Prostate gland (tissue), 2 donors: ENCODE data around the gene PTK6. TPM values are rescaled to one million over a fixed set of nuclear protein-coding genes. Genes with fewer than 3 reads are reported as not detected.
A peak's percentile ranks its signal among the peaks of the same experiment; 100 is the strongest.
"Not testable (repeated sequence)": the region's sequence is repeated elsewhere in the genome, so short reads cannot be mapped to it uniquely, and the experiment has no call there.

Experiments
- DNase-seq: peaks from one replicate; pipeline ENCODE4 v3.0.0-alpha.2; 2019; ENCODE audit warnings: low spot score
- H3K27ac ChIP-seq, 2 donors: fragments of 200-600 bp; sonication (generic); 2 replicates each; pipeline ENCODE4 v1.5.1; 2017 to 2019
- H3K27me3 ChIP-seq: fragments of 200-600 bp; sonication (generic); replicated peaks from 2 replicates; pipeline ENCODE4 v1.5.1; 2019; ENCODE audit not compliant: insufficient read depth
- H3K36me3 ChIP-seq, 2 donors: fragments of 200-600 bp; sonication (generic); 1 replicate in 1 of 2; 2 replicates in 1 of 2; pipeline versions ENCODE4 v1.5.1 to v1.8.1; 2017 to 2019
- H3K4me1 ChIP-seq: fragments of 200-600 bp; sonication (generic); replicated peaks from 2 replicates; pipeline ENCODE4 v1.5.1; 2019
- H3K4me3 ChIP-seq, 2 donors: fragments of 200-600 bp; sonication (generic); 2 replicates each; pipeline ENCODE4 v1.5.1; 2017 to 2019
- H3K9me3 ChIP-seq: fragments of 200-600 bp; sonication (generic); 2 replicates; pipeline ENCODE4 v1.5.1; 2017
- CTCF ChIP-seq, 4 experiments: fragments of 200-600 bp in 2 of 4; fragments of 450-650 bp in 2 of 4; sonication (generic) in 2 of 4; IDR thresholded peaks; 1 replicate in 3 of 4; 2 replicates in 1 of 4; pipeline ENCODE4 v1.5.1; 2016 to 2019; ENCODE audit warnings: antibody characterized with exemption in 4 of 4, mild to moderate bottlenecking in 2 of 4, moderate library complexity in 2 of 4
- POLR2A ChIP-seq: fragments of 450-650 bp; IDR thresholded peaks from one replicate; pipeline ENCODE4 v1.6.1; 2016; ENCODE audit warnings: antibody characterized with exemption, mild to moderate bottlenecking
- POLR2AphosphoS5 ChIP-seq: sonication (generic); formaldehyde crosslinking; IDR thresholded peaks from one replicate; pipeline ENCODE4 v1.6.1; 2017; ENCODE audit warnings: antibody characterized with exemption
- WGBS: methylation state at CpG from one replicate; pipeline ENCODE4 v1.1.5; 2018; 5-methylcytosine and 5-hydroxymethylcytosine counted together
- intact Hi-C: fragments of 100-400 bp; cut with DNase I; formaldehyde crosslinking; loops from one replicate; pipeline ENCODE4 v1.14.2; 2022
- total RNA-seq, 2 donors: library from RNA; depleted of rRNA; stranded (reverse); fragments of >200 nt; gene quantifications; one replicate each; pipeline ENCODE4 v1.1.0, GENCODE V29; 2016

PTK6 gene
- total RNA-seq, 2 donors from 2014 or later = 0.77 to 1.1 TPM

GRCh38 chr20:63519668-63520503 lies 17.3 kb downstream of the PTK6 start:
- Histone ChIP-seq H3K27me3 (no peaks in the 10 kb centered on the region), H3K4me1 (peaks cover 10% of the 10 kb centered on the region), H3K27ac (peak overlapping the region; percentile 95 to 100), H3K4me3 (peak overlapping the region; percentile 98), H3K36me3 (no peaks in the 10 kb centered on the region), H3K9me3 (no peaks in the 10 kb centered on the region)
- peak; percentile 52 for DNase-seq
- WGBS = under 1% methylated on average over 39 of the region's 72 CpGs
- intact Hi-C loops = no loop called here
- TF ChIP-seq POLR2A (no peak), POLR2AphosphoS5 (peak; percentile 3), CTCF (IDR thresholded peaks at IDR 0.05) (peak; percentile 18 to 43 (median 32))

- Histone ChIP-seq H3K4me3 (peak overlapping the region; percentile 98), H3K4me1 (peaks cover 10% of the 10 kb centered on the region), H3K9me3 (no peaks in the 10 kb centered on the region), H3K27ac (peak overlapping the region; percentile 95 to 100), H3K36me3 (no peaks in the 10 kb centered on the region), H3K27me3 (no peaks in the 10 kb centered on the region)
- TF ChIP-seq POLR2A = no peak
- TF ChIP-seq POLR2AphosphoS5 = no peak
- TF ChIP-seq CTCF (IDR thresholded peaks at IDR 0.05) = no peak
- DNase-seq = no peak
- WGBS = 63% methylated on average over 32 of the region's 32 CpGs
- intact Hi-C loops = no loop called here
Measured at GRCh38 chr20:63518946-63519667, 18.1 kb downstream of the PTK6 start.

GRCh38 chr20:63518351-63518861 lies 18.8 kb downstream of the PTK6 start:
- DNase-seq = no peak
- Histone ChIP-seq H3K9me3 (no peaks in the 10 kb centered on the region), H3K4me1 (peaks cover 10% of the 10 kb centered on the region), H3K27ac (no peak overlapping the region), H3K4me3 (no peak overlapping the region), H3K36me3 (no peaks in the 10 kb centered on the region), H3K27me3 (no peaks in the 10 kb centered on the region)
- TF ChIP-seq CTCF (IDR thresholded peaks at IDR 0.05) (no peak), POLR2AphosphoS5 (no peak), POLR2A (no peak)
- intact Hi-C loops = no loop called here
- WGBS = 83% methylated on average over 20 of the region's 20 CpGs

GRCh38 chr20:63517376-63518309 lies 19.5 kb downstream of the PTK6 start:
- intact Hi-C loops = no loop called here
- Histone ChIP-seq H3K27me3 (no peaks in the 10 kb centered on the region), H3K4me1 (peaks cover 10% of the 10 kb centered on the region), H3K9me3 (no peaks in the 10 kb centered on the region), H3K27ac (no peak overlapping the region), H3K36me3 (no peaks in the 10 kb centered on the region), H3K4me3 (no peak overlapping the region)
- DNase-seq = no peak
- no peak for TF ChIP-seq POLR2A
- TF ChIP-seq POLR2AphosphoS5 = no peak
- TF ChIP-seq CTCF (IDR thresholded peaks at IDR 0.05) = no peak
- 91% methylated on average over 31 of the region's 32 CpGs for WGBS

- H3K4me3 ChIP-seq, intact Hi-C loops, H3K36me3 ChIP-seq, H3K27me3 ChIP-seq, H3K4me1 ChIP-seq, DNase-seq, H3K9me3 ChIP-seq, H3K27ac ChIP-seq: not testable (repeated sequence)
- WGBS = 74% methylated on average over 10 of the region's 10 CpGs
Measured at GRCh38 chr20:63514520-63514919, 22.7 kb downstream of the PTK6 start.
